GM19035 (cell line): Measurements from ENCODE around the gene LHFPL6.

ENCODE experiments used
- ATAC-seq: cut with Tn5 transposase; IDR thresholded peaks from one replicate; pipeline ENCODE4 v1.9.1; 2021; ENCODE audit not compliant: unreplicated experiment

The LHFPL6 gene

DNA sequence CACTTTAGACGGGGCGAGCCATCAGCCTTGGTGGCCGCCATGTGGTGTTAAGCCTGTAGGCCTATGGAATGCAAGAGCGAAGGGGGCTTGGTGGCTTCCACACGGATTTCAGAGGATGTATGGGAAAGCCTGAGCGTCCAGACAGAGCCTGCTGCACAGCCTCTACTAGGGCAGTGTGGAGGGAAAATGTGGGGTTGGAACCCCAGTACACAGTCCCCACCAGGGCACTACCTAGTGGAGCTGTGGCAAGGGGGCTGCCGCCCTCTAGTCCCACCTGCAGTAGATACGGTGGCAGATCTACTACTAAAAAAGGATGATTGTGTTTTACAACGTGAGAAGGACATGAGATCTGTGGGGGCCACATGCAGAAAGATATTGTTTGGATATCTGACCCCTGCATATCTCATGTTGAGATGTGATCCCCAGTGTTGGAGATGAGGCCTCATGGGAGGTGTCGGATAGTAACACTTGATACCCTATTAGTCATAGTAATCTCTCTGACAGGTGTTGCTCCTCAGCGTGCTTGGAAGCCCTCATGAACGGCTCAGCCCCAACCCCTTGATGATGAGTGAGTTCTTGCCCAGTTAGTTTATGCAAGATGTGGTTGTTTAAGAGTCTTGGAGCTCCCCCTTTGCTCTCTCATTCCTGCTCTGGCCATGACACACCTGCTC is 45.6 kb downstream of the LHFPL6 start:
- ATAC-seq, result no peak

GRCh38 chr13:39556866-39557265 is 46.1 kb downstream of the LHFPL6 start:
- no peak for ATAC-seq

DNA sequence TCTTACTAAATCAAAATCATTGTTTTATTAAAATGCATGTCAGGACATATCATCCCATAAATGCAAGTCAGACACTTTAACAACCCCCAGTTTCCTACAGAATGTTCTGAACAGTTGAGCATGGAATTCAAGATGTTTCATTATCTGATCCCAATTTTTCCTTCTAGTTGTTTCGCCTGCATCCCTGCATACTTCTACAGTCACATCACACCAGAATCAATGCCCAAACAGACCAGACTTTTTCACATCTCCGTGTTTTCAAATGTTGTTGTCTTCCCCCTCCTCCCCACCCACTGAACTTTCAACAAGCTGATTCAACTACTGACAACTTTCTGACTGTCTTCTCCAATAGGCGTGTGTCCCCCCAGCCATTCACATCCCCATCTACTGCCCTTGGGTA is 48.6 kb downstream of the LHFPL6 start:
- ATAC-seq, result no peak

DNA sequence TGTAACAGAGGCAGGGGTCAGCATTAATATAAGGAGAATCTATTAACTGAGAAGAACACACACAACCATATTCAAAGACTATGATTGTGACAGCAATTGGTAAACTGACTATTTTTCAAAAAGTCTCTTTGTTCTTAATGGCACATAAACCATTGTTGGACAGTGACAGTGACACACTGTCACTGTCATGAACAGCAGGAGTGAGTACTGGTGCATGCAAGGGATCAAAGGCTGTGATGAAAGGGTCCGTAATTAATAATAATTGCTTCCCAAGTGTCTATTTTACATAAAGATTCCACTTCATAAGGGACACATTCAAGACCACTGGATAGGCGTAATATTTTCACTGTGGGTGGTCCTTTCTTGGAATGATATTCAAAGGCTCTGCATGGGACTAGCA is 50.7 kb downstream of the LHFPL6 start:
- no peak for ATAC-seq

DNA sequence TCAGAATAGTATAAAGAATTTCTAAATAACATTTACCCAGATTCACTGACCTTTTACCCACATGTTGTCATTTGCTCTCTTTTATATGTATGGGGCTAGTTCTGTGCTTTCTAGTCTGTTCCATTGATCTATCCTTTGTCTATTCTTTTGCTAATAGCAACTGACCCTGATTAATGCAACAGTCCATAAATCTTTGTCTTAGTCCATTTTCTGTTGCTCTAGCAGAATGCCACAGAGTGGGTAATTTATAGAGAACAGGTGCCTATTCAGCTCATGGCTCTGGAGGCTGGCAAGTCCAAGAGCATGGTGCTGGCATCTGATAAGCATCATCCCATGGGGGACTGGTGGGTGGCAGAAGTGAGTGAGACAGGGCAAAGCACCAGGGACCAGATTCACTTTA is 52.1 kb downstream of the LHFPL6 start:
- no peak for ATAC-seq

GRCh38 chr13:39547108-39547507 is 55.9 kb downstream of the LHFPL6 start:
- ATAC-seq, result no peak

- no peak for ATAC-seq
These were observed 60.6 kb downstream of the LHFPL6 start for GRCh38 chr13:39542361-39542760.

DNA sequence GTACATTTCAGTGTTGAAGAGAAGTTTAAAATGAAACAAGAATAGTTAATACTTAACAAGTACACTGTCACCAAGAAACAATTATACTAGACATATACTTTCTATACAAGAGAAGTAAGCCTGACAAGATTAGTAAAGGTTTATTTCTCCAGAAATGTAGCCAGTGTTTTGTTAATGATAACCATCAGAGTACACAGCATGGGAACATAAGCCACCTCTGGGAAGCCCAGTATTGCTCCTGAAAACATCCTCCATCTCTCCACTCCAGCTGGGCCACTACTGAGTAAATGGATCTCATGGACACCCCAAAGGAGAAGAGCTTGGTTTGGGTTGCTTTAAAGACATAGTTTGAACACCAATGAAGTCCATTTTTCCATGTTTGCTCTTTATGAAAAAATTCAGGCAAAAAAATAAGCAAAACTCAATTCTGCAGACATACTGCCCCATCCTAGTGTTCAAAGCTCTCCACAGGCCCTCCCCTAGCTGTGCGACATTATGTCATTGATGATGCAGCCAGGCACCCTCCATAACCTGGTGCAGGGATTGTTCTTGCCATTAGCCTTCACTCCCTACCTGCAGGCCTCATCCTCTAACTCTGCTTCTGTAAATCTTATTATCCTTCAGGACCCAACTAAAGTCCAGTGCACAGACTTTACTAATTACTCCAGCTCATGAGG is 61.9 kb downstream of the LHFPL6 start:
- no peak for ATAC-seq

GRCh38 chr13:39538816-39539790 is 63.9 kb downstream of the LHFPL6 start:
- ATAC-seq, result no peak

DNA sequence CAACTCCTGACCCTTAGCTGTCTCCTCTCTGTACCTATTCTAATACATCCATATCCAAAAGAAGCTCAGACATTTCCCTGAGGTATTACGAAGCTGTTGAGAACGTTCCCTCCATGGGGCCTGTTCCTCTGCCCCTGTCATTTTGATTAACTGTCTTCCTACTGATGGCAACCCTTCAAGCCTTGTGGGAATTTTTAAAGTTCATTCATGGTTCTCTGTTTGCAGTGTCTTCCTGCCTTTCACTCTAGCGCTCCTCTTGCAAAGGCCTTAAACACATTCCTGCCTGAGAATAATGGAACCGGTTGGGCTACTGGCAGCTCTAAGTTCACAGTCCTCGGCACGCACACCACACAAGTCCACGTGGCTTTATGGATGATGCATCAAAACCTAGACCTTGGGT is 66.1 kb downstream of the LHFPL6 start:
- no peak for ATAC-seq

- no peak for ATAC-seq
These were observed 66.7 kb downstream of the LHFPL6 start for GRCh38 chr13:39536274-39536673.

GRCh38 chr13:39533651-39534150 is 69.3 kb downstream of the LHFPL6 start:
- no peak for ATAC-seq

GRCh38 chr13:39531646-39532045 is 71.3 kb downstream of the LHFPL6 start:
- ATAC-seq, result no peak

- no peak for ATAC-seq
These were observed 72.1 kb downstream of the LHFPL6 start for GRCh38 chr13:39530916-39531315.

- ATAC-seq, result no peak
These were observed 74.4 kb downstream of the LHFPL6 start for GRCh38 chr13:39528661-39528980.

- no peak for ATAC-seq
These were observed 74.9 kb downstream of the LHFPL6 start for GRCh38 chr13:39527961-39528660.

GRCh38 chr13:39527301-39527700 is 75.7 kb downstream of the LHFPL6 start:
- no peak for ATAC-seq

- ATAC-seq, result no peak
These were observed 76.5 kb downstream of the LHFPL6 start for GRCh38 chr13:39526499-39526898.

DNA sequence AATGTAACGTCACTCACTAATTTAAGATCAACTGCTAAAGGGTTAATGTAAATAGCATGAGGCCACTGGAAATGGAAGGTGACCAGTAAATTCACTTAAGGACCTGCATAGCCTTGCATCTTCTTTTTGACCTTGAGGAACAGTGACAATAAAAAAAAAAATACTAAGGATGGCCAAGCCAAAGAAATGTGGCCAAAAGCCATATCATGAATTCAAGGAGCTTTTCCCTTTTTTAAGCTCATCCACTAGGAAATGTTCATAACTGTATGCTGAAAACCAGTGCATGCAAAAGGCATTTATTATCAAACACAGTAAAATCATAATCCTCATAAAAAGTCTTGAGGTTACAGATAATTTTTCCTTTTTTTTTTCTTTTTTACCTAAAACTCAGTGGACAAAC is 77.5 kb downstream of the LHFPL6 start:
- no peak for ATAC-seq

DNA sequence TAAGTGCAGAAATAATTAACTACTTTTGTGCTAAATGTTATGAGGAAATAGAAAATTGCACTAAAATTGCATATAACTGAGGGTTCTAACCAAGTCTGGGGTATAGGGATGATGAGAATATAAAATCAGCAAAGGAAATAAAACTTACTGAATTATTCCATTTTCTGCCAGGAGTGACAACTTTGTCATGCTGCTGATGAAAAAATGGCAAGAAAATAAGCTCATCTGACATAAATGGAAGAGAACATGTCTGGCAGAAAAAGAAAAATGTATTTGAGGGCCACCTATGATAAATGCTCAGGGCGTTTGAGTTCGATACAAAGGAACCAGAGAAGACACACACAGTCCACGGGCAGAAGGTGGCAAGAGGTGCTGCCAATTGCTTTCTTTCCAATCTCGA is 78.2 kb downstream of the LHFPL6 start:
- no peak for ATAC-seq

DNA sequence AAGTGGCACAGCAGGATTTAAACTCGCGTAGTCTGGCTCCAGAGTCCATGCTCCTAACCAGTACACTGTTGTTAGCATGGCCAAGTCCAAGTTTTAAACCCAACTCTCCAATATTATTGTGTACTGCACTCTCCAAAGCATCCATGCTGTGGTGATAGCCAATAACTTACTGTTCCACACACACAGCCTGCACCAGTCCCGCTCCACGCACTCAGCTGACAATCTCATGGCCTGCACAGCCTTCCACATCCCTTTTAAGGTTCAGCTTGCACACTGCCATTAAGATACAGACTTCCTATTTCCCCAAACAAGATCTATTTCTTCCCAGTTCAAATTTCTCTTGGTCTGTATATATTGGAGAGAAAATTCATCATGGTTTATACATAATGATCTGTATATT is 80.7 kb downstream of the LHFPL6 start:
- no peak for ATAC-seq
